Mesenchymal stem cell (in vitro differentiated cells and primary cell): ENCODE measurements around the gene CFAP300. TPM values are rescaled to one million over a fixed set of nuclear protein-coding genes. Genes with fewer than 3 reads are reported as not detected.

Source experiments
- small RNA-seq: library from polyadenylated mRNA; stranded (forward); fragments of <200 nt; extraction: miRNeasy Mini kit (QIAGEN cat#:217004); gene quantifications from one replicate; pipeline ENCODE3, GENCODE V24; 2013; ENCODE audit warnings: low read depth

The CFAP300 gene

Small RNA genes within 50 kb of the gene (small RNA-seq; reads per million reads assigned to genes)
- not detected for gene RNA5SP535
